Activated T-cell treated with anti-CD3 and anti-CD28 coated beads for 4 hours (primary cell): Measurements from ENCODE around the gene RGCC.

Experiments used
- DNase-seq: peaks from one replicate; pipeline ENCODE4 v3.0.0-alpha.2; 2020

Gene RGCC

GRCh38 chr13:41454170-41454569 lies 3.2 kb upstream of the RGCC start:
- no peak for DNase-seq

- DNase-seq, result no peak
Observed at GRCh38 chr13:41455725-41456419, 1.5 kb upstream of the RGCC start.

GRCh38 chr13:41457589-41458186 lies 338 bp downstream of the RGCC start:
- DNase-seq, result peak; percentile 19

DNA sequence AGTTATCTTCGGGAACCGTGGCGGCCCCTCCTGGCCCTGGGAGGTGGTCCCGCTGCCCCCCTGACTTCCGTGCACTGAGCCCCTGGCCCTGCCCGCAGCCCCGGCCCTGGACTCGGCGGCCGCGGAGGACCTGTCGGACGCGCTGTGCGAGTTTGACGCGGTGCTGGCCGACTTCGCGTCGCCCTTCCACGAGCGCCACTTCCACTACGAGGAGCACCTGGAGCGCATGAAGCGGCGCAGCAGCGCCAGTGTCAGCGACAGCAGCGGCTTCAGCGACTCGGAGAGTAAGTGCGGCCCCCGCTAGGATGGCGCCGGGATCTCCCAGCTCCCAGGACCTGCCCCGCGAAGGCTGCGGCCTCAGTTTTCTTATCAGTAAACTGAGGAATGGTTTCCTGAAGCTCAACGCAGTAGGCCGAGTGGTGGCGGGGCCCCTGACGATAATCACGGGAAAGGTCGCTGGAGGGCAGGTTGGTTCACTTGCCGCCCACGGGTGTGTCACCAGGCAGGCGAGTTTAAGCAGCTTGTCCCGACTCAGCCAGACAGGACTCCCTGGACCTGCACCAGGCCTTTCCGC lies 924 bp downstream of the RGCC start:
- DNase-seq, result peak; percentile 51

- DNase-seq, result peak; percentile 52
Observed at GRCh38 chr13:41458761-41459431, 1.5 kb downstream of the RGCC start.

- DNase-seq, result no peak
Observed at GRCh38 chr13:41459432-41460073, 2.2 kb downstream of the RGCC start.

- DNase-seq, result no peak
Observed at GRCh38 chr13:41460074-41460465, 2.7 kb downstream of the RGCC start.

DNA sequence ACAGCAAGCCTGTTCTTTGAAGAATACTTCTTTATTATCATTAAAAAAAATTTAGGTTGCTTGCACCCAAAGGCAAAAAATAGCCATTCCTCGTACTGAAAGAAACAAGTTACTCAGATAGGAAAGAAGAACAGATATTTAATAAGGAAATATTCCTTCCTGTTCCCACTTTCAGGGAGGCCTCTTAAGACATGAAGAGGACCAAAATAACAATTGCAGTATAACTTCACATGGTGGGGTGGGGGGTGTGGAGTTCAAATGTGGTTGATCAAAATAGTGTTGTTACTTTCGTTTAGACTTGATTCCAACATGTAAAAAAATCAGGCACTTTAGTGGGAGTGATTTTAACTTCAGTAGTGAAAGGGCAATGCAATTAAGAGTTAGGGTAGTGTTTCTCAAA lies 3.6 kb downstream of the RGCC start:
- DNase-seq, result no peak

GRCh38 chr13:41461527-41462139 lies 4.3 kb downstream of the RGCC start:
- DNase-seq, result no peak

DNA sequence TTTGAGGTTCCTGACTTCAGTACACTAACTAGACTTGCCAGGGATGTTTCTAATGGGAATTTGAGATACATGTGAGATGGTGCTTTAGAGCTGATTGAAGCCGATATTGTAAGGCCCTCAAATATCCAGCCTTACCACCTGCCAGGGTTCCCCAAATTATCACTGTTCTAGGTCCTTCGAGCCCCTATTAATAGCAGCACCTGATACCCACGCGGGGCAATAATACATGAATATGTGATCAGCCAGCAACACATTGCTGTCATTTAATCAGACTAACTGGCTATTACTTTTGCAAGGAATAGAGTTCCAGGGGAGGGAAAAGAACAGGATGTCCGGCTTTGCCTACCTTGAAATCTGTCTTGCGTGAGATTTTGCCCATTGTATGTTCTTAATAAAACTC lies 5.1 kb downstream of the RGCC start:
- DNase-seq, result no peak

GRCh38 chr13:41463838-41464602 lies 6.7 kb downstream of the RGCC start:
- DNase-seq, result no peak

GRCh38 chr13:41465241-41465847 lies 8.0 kb downstream of the RGCC start:
- DNase-seq, result peak; percentile 77

DNA sequence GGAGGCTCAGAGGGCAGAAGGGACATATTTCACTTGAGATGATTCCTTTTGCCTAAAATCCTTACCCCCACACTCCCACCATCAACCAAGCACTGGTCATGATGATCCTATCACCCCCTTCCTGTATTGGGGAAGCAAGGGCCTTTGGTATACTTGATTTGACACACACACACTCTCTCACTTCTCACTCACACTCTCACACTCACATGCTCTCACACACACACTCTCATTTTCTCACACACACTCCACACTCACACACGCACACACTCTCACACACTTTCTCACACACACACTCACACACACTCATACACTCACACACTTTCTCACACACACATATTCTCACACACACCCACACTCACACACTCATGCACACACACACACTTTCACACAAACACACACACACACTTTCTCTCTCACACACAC lies 8.6 kb downstream of the RGCC start:
- DNase-seq, result no peak

DNA sequence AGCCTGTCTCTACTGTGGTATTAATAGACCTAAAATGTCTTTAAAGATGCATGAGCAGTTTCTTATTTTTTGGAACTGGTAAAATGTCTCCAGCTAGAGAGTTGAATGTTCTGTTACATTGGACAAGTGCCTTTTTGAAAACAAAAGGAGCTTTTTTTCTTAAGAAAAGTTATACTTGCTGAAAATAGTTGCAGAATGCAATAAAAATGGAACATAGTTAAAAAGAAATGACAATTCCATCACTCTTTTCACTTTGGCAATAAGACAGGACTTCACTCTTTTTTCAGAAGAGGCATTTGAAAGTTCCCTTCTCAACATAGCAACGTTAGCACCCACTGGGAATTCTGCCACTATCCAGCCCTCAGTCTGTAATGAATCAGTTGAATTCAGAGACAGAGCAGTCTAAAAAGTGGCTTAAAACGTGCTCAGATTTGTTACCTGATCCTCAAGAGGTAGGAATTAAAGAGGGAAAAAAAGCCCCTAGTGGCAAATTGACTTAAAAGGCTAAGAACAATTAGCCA lies 10.1 kb downstream of the RGCC start:
- DNase-seq, result no peak

GRCh38 chr13:41468631-41469030 lies 11.3 kb downstream of the RGCC start:
- DNase-seq, result no peak

DNA sequence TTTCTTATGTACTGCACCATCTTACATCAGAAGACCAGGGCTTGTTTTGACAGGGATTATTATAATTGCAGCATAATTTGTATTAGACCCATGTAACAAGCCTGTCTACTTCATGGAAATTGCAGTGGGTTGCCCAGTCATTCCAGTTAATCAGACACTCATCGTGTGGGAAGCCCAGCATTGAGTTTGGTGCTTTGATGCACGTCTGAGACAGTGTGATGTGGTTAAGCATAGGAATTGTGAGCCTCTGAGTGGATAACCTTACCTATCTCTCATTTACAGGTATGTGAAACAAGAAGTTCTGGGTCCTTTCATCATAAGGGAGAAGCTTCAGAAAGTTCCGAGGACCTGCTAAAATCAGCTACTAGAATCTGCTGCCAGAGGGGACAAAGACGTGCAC lies 12.8 kb downstream of the RGCC start:
- no peak for DNase-seq

- DNase-seq, result no peak
Observed at GRCh38 chr13:41471785-41472184, 14.4 kb downstream of the RGCC start.

GRCh38 chr13:41487222-41487621 lies 29.9 kb downstream of the RGCC start:
- DNase-seq, result no peak

DNA sequence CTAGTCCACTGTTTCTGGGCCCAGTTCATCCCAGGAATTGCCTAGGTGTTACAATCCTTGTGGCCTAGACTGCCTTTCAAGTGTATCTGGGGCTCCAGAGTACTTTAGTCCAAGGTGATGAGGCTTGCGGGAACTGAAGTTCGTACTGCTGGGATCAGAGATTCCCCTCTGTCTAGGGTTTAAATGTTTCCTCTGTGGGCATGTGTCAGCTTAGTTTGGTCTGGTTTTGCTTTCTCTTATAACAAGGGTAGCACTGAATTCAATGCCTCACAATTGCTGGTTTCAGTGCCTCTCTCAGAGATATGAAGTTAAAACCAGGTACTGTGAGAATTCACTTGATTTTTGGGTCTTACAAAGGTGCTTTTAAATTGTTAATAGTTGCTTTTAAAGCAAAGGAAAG lies 30.8 kb downstream of the RGCC start:
- DNase-seq, result no peak

DNA sequence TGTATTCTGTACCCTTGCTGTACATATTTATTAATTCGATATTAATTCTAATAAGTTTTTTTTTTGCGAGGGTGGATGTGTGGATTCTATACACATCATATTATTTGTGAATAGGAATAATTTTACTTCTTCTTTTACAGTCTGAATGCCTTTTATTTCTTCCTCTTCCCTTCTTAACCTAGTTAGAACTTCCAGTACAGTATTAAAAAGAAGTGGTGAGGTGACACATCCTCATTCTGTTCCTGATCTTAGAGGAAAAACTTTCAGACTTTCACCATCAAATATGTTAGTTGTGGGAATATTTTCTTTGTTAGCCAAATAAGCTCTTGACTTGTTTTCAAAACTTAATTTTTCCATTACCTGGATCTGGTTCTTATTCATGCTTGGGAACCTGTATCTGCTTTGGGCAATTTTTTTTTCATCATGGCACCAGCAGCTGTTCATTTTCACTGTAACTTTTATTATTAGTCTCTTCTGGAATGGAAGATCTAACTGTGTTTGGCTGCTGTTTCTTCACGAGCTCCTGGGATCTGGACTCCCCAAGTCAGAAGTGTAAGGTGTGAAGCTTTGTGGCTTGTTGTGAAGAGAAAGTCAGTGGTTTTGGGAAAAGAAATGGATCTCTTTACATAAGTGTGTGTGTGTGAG lies 33.1 kb downstream of the RGCC start:
- no peak for DNase-seq

- no peak for DNase-seq
Observed at GRCh38 chr13:41491436-41491835, 34.1 kb downstream of the RGCC start.
